ENCODE results near the gene TIAM1.

DNA sequence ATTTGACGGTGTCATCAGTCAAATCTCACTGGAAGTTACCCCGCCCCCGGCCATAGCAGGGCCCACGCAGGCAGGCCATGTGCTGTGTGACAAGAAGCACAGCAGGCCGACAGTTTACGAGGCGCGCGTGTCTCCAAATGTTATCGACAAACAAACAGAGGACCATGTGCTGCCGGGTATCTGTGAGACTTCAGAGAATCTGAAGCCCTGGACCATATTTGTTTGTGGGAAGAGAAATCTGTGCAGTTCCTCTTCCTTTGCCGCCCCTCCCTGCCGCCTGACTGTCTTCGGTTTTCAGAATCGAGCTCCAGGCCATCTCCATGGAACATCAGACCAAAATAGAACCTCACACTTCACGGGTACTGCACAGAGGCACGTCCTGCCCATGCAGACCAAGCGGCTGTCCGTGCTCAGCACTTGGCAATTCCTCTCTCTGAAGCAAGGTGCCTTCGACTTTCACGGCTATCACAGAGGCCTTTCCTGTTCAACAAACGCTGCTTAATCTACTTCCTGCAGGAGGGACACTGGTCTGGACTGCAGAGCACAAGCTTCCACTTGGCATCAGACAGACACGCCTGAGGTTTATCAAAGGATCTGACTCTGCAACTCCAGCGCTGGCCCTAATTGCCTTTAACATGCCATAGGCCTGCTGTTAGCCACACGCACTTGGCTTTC lies 170.0 kb downstream of the TIAM1 start:
- TF ChIP-seq, protein P1, sequence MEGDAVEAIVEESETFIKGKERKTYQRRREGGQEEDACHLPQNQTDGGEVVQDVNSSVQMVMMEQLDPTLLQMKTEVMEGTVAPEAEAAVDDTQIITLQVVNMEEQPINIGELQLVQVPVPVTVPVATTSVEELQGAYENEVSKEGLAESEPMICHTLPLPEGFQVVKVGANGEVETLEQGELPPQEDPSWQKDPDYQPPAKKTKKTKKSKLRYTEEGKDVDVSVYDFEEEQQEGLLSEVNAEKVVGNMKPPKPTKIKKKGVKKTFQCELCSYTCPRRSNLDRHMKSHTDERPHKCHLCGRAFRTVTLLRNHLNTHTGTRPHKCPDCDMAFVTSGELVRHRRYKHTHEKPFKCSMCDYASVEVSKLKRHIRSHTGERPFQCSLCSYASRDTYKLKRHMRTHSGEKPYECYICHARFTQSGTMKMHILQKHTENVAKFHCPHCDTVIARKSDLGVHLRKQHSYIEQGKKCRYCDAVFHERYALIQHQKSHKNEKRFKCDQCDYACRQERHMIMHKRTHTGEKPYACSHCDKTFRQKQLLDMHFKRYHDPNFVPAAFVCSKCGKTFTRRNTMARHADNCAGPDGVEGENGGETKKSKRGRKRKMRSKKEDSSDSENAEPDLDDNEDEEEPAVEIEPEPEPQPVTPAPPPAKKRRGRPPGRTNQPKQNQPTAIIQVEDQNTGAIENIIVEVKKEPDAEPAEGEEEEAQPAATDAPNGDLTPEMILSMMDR (IDR thresholded peaks at IDR 0.05) = no peak
- TF ChIP-seq POLR2A (IDR thresholded peaks at IDR 0.05) = peak in 1 of 2 donors; percentile 10

Data from adrenal gland (tissue), 5 donors.